Lower leg skin (tissue), 3 donors: ENCODE data around the gene TUBA4A.

Source experiments
- POLR2A ChIP-seq, 2 donors: fragments of 450-650 bp; IDR thresholded peaks; one replicate each; pipeline ENCODE4 v1.6.1; 2016 to 2017; ENCODE audit warnings: antibody characterized with exemption in 2 of 2, mild to moderate bottlenecking in 1 of 2, moderate library complexity in 1 of 2
- TF ChIP-seq, protein P1 (sequence below), 3 donors: fragments of 450-650 bp; IDR thresholded peaks; one replicate each; pipeline ENCODE4 v1.5.1; 2016; ENCODE audit warnings: antibody characterized with exemption in 3 of 3, mild to moderate bottlenecking in 3 of 3, moderate library complexity in 2 of 3

DNA sequence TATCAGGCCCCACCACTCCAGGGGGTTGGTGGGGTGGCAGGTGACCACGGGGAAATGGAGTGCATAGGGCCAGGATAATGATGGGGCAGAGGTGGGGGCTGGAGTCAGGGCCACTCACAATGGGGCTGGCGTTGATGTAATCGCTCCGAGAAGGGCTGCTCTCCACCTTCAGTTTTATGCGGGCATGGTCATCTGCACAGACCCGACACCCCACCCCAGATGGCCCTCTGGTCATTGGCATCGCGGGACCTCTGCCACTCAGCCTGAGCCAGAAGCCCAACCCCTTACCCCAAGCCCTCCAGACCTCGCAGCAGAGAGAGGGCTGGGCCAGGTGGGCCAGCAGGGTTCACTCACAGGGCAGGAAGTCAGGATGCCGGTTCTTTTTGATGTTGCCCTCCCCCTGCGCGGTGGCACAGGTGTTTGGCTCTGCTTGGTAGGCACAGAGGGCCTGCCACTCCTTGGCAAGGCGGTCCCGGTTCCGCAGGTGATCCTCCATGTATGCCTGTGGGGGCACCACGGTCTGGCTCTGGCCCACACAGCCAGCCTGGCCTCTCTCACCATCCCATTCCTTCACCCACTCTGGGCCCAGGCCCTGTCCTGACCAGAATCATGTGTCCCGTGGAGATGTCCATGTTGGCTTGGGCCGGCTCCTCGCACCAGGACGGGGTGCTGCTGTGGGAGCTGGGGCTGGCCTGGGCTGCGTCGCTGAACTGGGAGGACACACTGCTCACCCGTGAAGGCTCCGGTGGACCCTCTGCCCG lies 43.1 kb upstream of the TUBA4A start:
- TF ChIP-seq, protein P1, sequence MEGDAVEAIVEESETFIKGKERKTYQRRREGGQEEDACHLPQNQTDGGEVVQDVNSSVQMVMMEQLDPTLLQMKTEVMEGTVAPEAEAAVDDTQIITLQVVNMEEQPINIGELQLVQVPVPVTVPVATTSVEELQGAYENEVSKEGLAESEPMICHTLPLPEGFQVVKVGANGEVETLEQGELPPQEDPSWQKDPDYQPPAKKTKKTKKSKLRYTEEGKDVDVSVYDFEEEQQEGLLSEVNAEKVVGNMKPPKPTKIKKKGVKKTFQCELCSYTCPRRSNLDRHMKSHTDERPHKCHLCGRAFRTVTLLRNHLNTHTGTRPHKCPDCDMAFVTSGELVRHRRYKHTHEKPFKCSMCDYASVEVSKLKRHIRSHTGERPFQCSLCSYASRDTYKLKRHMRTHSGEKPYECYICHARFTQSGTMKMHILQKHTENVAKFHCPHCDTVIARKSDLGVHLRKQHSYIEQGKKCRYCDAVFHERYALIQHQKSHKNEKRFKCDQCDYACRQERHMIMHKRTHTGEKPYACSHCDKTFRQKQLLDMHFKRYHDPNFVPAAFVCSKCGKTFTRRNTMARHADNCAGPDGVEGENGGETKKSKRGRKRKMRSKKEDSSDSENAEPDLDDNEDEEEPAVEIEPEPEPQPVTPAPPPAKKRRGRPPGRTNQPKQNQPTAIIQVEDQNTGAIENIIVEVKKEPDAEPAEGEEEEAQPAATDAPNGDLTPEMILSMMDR (IDR thresholded peaks at IDR 0.05), result no peak
- no peak for TF ChIP-seq POLR2A (IDR thresholded peaks at IDR 0.05)
